CD4-positive, alpha-beta T cell treated with Interleukin-15 for 1 hour (primary cell): ENCODE results near the gene TUBA3D.
"Not testable (repeated sequence)": the region's sequence is repeated elsewhere in the genome, so short reads cannot be mapped to it uniquely, and the experiment has no call there.

Experiments used
- DNase-seq: peaks from one replicate; pipeline ENCODE4 v3.0.0-alpha.2; 2020

TUBA3D gene

DNA sequence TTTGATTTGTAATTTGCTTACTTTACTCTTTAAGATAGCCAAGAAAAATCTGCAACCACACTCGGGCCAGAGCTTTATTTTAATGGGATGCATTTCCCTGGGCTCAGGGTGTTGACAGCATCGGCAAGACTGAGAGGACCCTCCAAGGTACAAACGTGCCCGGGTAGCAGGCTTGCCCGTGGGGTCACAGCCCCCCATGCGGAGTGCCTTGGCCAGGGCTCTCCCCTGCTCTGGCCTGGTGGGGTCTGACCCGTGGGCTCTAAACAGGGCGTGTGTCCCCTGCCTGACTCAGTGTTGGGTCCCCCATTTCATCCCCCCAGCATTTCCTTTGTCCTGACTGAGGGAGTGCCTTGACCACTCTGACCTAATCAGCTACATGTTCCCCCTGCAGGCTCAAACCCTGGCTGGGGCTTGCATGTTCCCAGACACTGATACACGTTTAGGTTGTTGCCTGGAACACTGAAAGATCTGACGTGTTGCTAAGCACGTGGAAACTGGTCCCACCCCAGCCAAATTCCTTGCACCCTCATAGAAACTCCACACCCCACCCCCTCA is 9.1 kb downstream of the TUBA3D start:
- DNase-seq = not testable (repeated sequence)

DNA sequence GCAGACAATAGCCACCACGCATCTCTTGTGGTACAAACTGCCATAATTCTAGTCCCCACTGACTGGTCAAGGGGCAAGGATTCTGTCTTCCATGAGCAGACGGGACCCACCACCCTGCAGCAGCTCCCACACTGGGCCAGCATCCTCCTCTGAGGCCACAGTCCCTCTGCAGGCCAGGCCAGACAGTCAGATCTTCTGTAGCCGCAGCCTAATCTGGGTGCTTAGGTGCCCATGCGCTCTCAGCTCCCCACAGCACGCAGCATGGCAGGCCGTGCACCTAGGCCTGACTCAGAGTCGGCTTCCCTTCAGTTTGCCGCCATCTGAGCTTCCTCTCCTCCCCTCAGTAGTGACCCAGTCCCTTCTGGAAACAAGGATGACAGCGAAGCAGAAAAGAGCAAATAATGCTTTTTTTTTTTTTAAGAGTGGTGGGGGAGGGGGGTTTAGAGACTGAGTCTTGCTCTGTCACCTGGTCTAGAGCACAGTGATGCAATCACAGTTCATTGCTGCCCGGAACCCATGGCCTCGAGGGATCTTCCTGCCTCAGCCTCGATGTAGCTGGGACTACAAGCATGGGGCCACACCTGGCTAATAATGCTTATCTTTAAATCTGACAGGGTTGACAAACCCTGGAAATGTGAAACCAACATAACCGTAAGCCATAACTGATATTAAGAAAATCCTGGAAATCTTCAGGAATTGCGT is 10.4 kb downstream of the TUBA3D start:
- DNase-seq = peak; percentile 8

DNA sequence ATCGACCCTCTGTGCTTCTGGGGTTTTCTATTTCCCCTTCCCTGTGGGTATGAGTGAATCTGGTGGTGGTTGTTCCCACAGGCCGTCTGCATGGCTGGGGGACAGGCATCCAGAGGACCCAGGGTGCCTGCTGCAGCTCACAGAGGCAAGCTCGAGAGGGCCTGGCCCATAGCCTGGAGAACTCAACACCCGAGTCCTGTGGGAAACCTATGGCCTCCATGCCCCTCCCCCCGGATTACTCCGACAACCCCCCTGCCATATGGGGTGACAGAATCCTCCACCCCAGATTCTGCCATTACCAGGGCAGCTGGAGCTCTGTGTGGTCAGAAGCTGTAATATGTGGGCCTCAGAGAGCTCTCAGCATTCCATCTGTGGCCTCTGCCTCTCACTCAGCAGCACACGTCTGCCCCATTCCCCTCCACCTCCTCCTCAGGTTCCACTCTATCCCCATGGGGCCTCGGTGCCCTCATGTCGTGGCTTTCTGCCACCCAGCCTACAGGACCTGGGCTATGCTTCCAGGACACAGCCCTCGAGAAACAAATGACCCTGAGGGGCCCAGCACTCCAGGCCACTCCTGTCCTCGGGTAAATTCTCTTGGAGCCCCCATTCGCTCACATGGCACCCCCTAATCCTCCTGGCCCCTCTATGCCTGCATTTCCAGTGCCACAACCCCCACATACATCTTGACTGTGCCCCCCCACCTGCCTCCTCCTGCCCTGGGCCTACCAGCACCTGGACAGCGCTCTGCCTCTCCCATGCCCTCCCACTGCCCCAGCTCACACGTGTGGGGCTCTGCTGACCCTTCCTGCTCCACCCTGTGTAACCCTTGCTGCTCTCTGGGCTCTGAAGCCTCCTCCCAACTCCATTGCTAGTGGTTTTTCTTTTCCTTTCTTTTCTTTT is 12.6 kb downstream of the TUBA3D start:
- DNase-seq = no peak

DNA sequence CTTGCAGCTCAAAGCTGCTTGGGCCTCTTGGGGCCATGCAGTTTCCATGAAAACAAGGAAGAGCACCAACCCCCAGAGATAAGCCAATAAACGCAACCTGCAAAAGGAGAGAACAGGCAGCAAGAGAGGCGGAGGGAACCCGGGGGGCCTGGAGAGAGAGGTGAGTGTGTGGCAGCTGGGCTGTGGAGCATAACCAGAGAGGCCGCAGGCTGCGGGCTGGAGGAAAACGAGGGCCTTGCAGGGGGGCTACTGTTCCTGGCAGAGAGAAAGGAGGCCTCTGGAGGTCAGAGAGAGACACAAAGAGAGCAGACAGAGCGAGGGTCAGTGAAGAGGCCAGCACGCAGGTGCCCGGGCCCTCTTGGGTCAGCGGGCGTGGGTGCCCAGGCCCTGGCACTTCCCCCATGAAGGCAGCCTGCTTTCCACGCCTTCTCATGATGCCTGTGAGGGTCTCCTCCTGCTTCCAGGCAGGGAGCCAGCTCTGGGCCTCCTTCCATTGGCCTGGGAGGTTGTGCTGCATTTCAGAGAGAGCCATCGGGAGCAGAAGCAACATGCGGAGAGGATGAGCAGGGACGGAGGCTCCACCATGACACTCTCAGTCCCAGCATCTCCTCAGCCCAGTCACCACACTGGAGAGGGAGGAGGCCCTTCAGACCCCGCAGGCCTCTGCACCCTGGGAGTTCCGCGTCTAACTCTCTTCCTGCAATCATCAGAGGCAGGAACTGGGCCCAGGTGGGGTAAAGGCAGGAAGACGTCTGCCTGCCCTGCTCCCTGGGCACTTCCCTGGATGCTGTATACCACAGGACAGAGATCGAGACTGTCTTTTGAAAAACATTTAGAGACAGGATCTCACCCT is 14.9 kb downstream of the TUBA3D start:
- DNase-seq = not testable (repeated sequence)

DNA sequence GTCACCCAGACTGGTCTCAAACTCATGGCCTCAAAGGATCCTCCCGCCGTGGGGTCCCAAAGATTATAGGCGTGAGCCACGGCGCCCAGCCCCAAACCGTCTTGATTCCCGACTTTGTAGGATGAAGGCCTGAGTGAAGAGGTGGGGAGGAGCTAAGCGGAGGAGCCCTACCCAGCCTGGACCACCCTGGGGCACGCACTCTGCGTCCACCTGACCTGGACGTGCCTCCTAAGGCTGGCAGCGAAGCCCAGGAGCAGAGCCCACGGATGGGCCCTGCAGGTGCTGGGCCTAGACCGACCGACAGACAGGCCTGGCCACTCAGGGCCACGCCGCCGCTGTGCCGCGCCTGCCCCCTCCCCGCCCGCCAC is 15.5 kb downstream of the TUBA3D start:
- not testable (repeated sequence) for DNase-seq

DNA sequence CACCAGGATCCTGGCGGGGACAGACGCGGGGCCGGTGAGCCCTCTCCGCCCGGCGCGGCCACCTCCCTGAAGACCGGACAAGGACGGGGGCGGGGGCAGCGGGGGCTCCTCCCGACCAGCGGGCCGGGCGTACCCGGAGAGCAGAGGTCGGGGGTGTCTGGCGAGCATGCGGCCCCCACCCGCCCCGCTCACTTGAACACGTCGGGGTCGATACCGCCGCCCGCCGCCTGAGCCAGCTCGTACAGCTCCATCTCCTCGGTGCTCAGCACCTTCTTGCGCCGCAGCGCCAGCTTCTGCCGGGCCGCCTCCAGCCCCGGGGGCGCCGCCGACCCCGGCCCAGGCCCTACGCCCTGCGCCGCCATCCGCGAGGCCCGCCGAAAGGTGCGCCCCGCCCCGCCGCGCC is 16.1 kb downstream of the TUBA3D start, which contains the start of gene MZT2A:
Gene MZT2A, minus strand, starts transcription at position 383 of the 403 bp plus-strand sequence. Its CDS starts 21 bp downstream, at position 362.
- DNase-seq = not testable (repeated sequence)

DNA sequence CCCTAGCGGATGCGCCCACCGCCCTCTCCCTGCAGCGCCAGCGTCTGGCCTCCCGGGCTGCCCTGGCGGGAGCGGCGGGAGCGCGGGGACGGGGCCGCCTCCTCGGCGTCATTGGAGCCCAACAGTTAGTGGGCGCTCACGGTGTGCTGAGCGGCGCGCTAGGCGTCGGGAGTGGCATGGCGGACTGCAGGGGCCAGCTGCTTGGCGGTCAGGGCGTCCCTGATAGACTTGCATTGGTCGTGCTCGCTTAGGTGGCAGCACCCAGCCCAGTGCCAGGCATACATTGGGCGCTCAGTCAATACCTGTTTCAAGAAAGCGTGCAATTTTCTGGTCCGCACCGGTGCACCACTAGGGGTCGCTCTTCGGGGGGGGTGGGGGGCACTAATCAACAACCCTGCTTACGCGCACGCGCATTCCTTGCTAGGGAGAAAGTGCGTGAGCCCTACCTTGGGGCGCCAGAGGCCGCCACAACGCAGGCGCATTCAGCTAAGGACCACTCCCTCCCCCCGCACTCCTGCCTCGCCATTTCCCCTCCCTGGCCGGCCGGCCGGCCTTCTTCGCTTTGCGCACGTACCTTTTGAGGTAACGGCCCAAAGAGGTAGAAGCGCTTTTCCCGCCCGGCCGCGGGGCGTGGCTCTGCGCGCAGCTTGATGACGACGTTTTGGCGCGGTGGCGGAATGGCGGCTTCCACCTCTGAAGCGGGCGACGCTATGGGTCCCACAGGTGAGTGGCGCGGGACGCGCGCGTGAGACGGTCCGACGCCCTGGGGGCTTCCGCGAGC is 16.7 kb downstream of the TUBA3D start:
- DNase-seq = peak; percentile 96

DNA sequence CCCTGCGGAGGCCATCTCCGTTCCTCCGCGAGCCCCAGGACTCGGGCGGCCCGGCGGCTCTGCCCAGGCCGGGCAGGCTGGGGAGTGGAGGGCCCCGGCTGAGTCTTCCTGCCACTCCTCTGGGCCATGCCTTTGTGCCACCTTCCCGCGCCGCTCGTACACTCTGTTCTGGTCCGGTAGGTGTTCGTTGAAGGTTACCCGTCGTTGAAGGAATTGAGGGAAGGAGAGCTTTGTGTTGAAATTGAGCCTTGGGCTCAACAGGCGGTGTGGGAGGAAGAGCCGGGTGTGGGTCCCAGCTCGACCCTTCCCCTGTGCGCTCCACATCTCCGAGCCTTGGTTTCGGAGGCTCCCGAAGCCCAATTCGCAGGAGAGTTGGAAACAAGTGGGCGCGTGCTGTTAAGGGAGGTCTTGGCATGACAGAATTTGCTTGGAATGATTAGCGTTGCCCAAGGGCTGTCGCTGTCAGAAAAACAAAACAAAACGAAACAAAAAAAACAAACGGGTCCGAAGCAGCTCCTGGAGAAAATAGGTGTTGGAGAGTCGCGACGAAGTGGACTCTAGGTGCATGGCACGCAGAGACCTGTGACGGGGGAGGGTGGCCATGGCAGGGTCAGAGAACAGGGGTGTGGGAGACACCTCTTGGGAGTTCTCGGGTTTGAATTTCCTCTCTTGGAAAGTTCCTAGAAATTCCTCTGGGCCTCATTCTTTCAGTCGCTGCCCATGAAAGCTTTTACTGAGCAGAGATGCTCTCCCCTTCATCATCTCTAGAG is 17.5 kb downstream of the TUBA3D start:
- DNase-seq = no peak

DNA sequence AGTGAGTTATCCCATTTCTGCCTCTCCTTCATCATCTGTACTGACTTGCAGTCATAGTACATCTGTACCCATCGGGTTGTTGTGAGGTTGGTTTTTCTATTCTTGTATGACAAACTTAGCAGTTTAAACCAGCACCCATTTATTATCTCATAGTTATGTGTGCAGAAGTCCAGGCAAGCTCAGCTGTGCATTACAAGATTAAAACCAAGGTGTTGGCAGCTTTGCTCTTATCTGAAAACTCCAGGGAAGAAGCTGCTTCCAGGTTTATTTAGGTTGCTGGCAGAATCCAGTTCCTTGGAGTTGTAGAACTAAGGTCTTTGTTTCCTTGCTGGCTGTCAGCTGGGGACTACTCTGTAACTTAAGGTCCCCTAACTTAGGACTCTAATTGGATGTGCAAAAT is 19.6 kb downstream of the TUBA3D start:
- DNase-seq = not testable (repeated sequence)

DNA sequence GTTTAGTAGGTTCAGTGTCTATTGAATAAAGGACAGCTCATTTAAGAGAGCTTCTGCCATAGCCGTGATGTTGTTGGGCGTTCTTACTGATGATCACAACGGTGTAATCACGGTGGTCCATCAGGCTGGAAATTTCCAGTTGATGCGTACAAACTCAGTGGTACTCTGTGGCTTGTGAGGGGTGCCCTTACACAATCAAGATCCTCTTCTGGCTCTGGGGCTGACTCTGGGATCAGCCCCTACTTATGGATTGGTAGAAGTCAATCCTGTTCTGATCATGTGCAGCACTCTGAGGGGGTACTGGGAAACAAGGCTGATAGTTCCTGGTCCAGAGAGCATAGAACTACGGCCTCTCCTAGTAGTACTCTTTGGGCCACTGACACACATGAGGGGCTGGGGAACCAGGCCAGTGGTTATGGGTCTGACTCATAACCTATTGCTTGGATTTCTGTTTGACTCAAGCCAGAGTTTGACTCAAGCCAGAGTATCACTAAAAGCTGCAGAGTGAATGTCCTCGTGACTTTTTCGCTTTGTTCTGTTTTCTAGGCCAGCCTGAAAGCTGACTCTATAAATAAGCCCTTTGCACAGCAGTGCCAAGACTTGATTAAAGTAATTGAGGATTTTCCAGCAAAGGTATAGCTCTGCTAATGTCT is 22.5 kb downstream of the TUBA3D start:
- DNase-seq = not testable (repeated sequence)

DNA sequence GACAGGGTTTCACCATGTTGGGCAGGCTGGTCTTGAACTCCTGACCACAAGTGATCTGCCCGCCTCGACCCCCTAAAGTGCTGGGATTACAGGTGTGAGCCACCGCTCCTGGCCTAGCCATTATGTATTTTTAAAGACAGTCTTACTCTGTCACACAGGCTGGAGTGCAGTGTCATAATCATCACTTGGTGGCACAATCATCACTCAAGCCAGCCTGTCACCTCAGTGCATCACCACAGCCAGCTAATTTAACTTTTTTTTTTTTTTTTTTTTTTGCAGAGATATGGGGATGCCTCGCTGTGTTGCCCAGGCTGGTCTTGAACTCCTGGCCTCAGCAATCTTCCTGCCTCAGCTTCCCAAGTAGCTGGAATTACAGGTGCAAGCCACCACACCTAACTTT is 27.7 kb downstream of the TUBA3D start:
- not testable (repeated sequence) for DNase-seq

DNA sequence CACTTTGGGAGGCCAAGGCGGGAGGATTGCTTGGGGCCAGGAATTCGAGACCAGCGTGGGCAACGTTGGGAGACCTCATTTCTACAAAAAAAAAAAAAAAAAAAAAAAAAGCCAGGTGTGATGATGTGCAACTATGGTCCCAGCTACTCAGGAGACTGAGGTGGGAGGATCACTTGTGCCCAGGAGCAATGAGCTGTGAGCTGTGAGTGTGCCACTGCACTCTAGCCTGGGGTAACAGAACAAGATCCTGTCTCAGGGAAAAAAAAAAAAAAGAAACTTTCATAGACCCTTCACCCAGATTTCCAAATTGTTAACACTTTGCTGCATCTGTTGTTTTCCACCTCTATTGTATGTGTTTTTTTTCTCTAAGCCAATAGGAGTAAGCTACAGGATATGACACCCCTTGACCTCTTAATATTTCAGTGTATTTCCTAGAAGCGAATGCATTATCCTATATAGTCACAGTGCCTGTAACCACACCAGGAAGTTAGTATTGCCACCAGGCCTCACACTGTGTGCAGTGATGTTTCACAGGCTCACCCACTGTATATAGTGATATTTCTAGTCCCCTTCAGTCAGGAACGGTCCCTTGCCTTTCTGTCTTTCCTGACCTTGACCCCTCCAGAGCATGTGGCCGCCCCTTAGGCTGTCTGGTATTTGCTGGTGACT is 28.3 kb downstream of the TUBA3D start:
- DNase-seq = not testable (repeated sequence)

DNA sequence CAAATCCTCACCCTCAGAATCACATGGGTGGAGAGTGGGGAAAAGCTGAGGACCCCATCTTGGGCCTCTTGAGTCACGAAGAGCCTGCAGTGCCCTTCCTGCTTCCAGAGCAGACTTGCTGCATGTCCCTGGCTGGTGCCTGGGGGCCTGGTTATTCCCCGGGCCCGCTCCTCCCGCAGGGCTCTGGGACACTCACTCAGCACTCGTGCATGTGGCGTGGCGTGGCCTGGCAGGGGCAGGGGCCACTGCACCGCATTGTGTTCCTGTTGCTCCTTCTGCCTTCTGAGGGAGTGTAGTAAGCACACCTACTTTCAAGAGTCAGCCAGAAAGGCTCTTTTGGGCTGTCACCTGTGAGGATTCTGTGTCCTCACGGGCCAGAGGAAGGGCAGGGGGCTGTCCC is 33.7 kb downstream of the TUBA3D start:
- DNase-seq = no peak

DNA sequence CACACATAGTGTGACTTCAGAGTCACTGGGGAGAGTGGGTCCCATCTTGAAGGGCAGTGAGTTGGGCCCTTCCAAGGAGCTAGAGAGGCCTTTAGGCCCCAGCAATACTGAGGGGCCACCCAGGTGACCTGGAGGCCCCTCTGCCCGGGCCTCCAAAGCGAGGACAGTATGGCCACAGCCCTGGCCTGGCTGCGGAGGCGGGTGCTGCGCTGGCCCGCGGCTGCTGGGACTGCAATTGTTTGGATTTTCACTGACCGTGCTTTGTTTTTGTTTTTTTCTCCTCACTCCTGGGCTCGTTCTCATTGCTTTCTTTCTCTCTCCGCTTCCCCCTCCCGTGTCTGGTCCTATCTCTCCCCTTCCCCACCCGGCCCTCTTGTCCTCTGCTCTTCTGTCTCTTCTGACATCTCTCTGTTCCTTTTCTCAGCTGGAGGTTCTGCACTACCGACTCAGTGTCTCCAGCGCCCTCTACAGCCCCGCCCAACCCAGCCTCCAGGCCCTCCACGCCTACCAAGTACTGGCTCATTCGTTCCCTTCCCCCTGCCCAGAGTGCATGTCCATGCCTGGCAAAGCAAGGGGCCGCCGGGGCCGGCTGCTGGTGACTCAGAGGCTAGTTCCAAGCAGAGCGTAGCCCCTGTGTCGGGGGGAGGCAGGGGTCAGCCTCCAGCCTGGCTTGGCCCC is 35.5 kb downstream of the TUBA3D start:
- not testable (repeated sequence) for DNase-seq

DNA sequence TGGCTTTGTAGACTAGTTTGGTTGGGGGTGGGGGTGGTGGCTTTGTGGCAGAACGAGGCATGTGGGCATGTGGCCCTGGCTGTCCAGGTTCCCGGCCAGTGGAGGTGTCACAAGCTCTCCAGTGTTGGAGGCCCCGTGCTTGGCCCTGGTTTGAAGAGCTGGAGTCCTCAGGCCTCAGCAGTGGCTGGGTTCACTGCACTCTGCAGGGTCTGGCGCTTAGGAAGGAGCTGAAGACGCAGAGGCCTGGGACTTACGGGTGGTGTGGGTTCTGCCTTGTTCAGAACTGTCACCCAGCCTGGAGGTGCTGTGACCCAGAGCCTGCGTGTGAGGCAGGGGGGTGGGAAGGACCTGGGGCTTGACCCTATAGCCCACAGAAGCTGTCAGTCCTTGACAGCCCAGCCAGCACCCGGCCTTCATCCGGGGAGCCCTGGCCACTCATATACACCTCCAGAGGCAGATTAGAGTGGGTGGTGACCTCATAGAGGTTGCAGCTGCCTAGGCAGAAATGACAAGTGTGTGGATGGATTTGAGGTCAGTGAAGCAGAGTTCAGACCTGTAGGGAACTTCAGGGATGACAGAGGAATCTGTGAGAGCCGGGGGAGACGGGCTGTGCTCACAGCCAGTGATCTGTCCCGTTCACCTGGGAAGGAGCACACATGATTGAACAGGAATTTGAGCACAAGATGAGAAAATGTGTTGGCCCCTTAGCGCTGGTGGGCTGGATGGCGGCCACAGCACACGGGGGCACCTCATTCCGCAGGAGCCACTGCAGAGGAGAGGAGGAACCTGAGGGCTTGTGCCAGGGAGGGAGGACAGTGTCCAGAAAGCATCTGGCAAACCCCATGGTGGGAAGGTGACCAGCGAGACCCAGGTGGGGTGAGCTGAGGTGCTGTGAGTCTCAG is 36.3 kb downstream of the TUBA3D start:
- not testable (repeated sequence) for DNase-seq

DNA sequence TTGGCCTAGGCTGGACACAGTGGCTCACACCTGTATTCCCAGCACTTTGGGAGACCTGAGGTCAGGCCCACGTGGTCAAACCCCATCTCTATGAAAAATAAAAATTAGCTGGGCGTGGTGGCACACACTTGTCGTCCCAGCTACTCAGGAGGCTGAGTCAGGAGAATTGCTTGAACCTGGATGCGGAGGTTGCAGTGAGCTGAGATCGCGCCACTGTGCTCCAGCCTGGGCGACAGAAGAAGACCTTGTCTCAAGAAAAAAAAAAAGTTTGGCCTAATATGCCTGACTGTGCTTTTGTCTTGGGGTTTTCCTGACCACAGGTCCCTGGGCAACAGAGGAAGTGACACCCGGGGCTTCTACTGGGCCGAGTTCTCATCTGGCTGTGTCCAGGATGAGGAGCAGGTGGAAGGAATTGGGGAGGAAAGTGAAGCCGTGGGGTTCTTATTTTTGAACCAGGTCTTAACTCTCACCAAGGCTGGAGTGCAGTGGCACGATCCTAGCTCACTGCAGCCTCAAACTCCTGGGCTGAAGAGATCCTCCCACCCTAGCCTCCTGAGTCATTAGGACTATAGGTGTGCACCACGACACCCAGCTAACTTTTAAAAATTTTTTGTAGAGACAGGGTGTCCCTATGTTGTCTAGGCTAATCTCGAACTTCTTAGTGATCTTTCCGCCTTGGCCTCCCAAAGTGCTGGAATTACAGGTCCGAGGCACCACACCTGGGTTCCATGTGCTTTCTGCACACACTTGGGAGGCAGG is 38.7 kb downstream of the TUBA3D start:
- not testable (repeated sequence) for DNase-seq

DNA sequence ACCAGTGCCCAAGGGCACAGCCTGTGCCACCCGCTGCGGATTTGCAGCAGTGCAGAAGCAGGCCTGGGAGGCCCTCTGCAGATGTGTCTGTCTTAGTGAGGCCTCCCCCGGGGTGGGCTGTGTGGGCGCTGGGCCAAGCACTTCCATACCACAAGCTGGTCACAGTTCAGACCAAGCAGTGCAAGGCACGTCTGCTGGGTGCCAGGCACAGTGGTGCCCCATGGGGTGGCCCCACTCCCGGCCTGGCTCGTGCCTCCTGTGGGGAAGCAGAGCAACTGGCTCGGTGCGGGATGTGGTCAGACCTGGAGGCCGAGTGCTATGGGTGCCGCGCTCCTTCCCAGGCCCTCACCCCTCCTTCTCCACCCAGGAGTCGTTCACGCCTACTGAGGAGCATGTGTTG is 39.3 kb downstream of the TUBA3D start:
- DNase-seq = not testable (repeated sequence)
